HG03342 (cell line): Measurements from ENCODE around the gene AKR1C2.
"Not testable (repeated sequence)": the region's sequence is repeated elsewhere in the genome, so short reads cannot be mapped to it uniquely, and the experiment has no call there.

Experiments used
- ATAC-seq: cut with Tn5 transposase; IDR thresholded peaks from one replicate; pipeline ENCODE4 v1.9.1; 2021; ENCODE audit warnings: mild to moderate bottlenecking, moderate library complexity; ENCODE audit not compliant: unreplicated experiment

AKR1C2 gene

DNA sequence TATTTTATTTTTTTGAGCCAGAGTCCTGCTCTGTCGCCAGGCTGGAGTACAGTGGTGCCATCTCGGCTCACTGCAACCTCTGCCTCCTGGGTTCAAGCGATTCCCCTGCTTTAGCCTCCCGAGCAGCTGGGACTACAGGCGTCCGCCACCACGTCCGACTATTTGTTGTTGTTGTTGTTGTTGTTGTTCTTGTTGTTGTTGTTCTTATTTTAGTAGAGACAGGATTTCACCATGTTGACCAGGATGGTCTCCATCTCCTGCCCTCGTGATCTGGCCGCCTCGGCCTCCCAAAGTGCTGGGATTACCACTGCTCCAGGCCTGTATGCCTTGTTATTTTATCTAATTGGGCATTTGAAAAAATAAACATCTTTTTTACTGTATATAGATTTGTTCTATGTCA lies 42.1 kb downstream of the AKR1C2 start:
- not testable (repeated sequence) for ATAC-seq

- ATAC-seq: not testable (repeated sequence)
Observed at GRCh38 chr10:4956955-4957645, 46.6 kb downstream of the AKR1C2 start.

DNA sequence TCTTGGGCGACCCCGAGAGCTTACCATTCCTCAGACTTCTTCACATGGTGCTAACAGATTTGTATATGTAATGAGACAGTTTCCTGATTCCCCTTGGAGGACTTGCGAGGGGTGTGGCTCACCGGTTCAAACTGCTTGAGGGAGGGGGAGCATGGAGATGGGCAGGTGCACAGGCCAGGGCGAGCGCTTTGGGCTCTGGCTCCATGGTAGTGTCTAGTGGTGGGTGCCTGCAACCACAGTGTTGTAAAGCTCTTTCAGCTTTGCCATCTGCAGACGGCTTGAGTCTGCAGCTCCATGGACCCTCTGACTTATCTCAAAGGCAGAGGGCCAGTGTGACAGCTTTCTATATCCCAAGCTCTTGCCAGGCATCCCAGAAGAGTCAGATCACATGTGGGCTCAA lies 47.6 kb downstream of the AKR1C2 start:
- ATAC-seq: not testable (repeated sequence)

DNA sequence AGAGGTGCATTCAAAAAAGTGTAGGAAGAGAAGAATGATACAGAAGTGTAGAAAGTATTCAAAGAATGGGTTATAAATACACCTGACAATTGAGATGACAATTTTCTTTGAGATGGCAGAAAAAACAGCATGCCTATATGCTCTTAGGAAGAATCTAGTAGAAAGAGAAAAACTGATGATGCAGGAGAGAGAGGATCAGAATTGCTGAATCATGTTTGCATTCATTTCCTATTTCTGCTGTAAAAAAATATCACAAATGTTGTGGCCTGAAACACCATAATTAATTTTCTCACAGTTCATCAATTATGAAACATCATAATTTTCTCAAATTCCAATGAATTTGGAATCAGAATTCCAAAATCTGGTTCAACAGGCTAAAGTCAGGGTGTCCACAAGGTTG lies 50.3 kb downstream of the AKR1C2 start:
- no peak for ATAC-seq

GRCh38 chr10:4951512-4952162 lies 52.0 kb downstream of the AKR1C2 start:
- ATAC-seq: not testable (repeated sequence)

GRCh38 chr10:4947635-4948596 lies 55.7 kb downstream of the AKR1C2 start:
- no peak for ATAC-seq

GRCh38 chr10:4947039-4947634 lies 56.5 kb downstream of the AKR1C2 start:
- ATAC-seq: no peak

DNA sequence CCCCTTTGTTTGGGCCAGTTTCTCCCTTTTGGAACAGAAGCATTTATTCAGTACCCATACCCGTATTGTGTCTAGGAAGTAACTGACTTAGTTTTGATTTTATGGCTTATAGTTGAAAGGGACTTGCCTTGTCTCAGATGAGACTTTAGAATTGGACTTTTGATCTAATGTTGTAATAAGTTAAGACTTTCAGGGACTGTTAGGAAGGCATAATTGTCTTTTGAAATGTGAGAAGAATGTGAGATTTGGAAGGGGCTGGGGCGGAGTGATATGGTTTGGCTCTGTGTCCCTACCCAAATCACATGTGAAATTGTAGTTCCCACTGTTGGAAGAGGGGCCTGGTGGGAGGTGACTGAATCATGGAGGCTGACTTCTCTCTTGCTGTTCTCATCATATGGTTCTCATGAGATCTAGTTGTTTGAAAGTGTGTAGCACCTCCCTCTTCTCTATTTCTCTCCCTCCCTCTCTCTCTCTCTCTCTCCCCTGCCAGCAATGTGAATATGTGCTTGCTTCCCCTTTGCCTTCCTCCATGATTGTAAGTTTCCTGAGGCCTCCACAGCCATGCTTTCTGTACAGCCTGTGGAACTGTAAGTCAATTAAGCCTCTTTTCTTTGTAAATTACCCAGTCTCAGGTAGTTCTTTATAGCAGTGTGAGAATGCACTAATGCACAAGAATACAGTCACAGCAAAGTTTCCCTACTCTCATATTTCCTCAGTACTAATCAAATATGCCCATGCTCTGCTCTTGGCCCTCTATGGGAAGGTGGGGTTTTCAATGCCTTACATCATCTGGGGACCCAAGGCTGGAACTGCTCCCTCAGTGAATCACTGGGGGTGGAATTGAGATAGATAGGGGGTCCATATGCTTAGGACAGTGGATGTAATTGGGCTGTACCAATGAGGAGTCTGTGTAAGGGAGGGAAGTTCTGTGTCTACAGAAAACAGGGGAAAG lies 57.6 kb downstream of the AKR1C2 start:
- ATAC-seq: no peak

- ATAC-seq: no peak
Observed at GRCh38 chr10:4944841-4945240, 58.8 kb downstream of the AKR1C2 start.

DNA sequence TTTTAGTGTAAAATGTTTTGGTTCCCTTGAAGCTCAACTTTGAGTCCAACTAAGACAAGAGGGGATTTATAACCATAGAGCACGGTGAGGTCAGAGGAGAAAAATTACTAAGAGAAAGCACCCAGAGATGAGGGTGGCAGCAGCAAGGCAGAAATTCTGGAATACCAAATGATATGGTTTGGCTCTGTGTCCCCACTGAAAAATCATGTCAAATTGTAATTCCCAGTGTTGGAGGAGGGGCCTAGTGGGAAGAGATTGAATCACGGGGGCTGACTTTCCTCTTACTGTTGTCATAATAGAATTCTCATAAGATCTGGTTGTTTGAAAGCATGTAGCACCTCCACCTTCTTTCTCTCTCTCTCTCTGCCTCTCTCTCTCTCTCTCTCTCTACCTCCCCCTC lies 59.8 kb downstream of the AKR1C2 start:
- ATAC-seq: no peak

GRCh38 chr10:4943416-4943815 lies 60.2 kb downstream of the AKR1C2 start:
- ATAC-seq: not testable (repeated sequence)

DNA sequence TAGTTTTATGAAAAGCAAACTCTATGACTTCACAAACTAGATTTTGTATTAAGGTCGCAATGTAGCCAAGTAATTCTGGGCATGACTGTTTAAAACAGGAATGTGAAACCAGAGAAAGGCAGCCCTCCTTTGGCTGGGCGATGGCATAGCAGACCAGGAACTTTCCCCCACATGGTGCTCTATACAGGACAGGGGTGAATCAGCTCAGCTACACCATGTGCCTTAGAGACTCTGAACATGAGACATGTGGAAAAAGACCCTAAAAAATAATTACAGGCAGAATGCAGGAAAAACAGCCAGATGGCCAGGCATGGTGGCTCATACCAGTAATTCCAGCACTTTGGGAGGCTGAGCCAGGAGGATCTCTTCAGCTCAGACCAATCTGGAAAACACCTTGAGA lies 60.7 kb downstream of the AKR1C2 start:
- not testable (repeated sequence) for ATAC-seq

DNA sequence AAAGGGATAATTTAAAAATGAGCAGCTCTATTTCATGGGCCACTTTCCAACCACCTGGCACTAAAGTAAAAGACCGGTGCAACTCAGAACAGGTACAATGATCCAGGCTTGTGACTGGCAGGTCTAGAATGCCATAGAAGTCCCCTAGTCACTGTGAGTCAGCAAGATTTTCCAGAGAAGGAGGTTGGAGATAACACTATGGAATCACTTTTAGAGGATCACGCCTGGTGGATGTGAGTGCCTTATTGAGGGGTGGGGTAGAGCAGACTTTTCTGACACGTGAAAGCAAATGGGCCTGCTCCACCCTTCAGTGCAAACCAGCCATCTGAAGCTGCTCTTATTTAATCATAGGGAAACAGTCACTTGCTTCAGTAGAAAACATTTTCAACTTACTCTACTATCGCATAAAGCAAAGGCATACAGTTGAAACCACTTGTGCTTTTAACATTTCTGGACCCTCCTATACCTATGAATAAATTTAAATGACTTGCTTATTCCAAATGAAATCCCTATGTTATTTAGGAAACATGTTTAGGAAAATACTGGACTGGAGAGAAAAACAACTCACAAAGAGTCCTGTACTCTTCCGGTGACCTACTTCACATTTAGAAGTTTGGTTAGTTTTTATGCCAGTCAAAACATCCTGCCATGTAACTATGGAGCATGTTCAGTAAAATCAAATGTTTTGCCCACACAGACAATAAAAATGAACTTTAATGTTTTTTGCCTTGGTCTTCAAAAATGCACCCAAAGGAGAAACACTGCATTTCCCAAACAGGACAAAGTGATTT lies 61.9 kb downstream of the AKR1C2 start:
- ATAC-seq: no peak

DNA sequence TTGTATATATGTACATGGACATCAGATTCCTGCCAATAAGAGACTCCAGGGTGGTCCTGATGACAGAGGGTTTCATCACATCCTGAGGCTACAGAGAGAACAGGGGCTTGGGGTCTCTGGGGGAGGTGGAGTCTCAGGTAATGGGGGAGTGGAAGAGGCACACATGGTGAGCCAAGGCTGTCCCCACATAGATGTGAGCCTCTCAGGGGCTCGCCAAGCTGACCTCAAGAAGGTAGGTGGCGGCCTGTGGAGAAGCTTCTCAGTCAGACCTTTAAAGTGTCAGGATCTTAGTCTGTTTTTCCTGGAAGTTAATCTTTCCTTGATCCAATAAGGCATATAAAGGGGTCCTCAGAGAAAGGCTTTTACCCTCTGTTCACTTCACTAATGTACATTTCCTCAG lies 62.7 kb downstream of the AKR1C2 start:
- not testable (repeated sequence) for ATAC-seq

GRCh38 chr10:4940073-4940428 lies 63.6 kb downstream of the AKR1C2 start:
- not testable (repeated sequence) for ATAC-seq

DNA sequence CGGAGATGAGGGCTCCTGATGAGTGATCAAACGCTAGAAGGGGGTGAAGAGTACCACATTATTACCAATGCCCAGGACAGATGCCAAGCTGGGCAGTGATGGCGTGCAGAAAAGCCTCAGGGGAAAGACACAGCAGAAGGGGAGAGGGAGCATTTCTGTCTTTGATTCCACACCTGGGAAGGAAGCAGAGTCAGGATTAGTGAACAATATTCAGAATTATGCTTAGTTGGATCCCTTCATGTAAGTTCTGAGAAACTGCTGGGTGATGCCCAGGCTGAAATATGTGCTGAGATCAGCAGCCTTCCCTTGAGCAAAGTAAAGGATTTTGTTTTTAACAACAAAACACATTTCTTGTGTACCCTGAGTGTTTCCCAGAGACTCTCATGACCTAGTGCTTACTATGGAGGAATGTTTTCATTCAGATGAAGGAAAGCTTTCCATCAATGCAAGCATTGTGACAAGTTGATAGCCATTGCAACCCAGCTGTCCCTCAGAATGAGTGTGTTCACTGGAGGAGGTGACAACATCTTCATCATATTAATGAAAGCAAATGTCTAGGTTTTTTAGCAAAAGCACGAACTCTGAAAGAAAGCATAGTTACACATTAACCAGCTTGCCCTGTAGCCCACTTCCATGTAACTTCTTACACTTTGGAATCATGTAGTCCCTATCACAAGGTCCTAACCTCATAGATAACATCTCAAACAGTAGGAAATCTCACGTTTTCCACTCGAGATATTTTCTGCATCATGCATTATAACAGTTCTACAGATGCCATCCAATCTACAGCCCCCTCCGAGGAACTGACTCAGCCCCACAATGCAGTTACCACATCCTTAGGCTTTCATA lies 64.2 kb downstream of the AKR1C2 start:
- no peak for ATAC-seq
